ENCODE data around the gene PMVK. TPM values are rescaled to one million over a fixed set of nuclear protein-coding genes. Genes with fewer than 3 reads are reported as not detected.

PMVK gene
- total and polyA plus RNA-seq, 10 of the 15 experiments (the other 5 are each of a cell fraction or from before 2014, with no cell fraction given) = 6.0 to 121 (median 49.4) TPM

DNA sequence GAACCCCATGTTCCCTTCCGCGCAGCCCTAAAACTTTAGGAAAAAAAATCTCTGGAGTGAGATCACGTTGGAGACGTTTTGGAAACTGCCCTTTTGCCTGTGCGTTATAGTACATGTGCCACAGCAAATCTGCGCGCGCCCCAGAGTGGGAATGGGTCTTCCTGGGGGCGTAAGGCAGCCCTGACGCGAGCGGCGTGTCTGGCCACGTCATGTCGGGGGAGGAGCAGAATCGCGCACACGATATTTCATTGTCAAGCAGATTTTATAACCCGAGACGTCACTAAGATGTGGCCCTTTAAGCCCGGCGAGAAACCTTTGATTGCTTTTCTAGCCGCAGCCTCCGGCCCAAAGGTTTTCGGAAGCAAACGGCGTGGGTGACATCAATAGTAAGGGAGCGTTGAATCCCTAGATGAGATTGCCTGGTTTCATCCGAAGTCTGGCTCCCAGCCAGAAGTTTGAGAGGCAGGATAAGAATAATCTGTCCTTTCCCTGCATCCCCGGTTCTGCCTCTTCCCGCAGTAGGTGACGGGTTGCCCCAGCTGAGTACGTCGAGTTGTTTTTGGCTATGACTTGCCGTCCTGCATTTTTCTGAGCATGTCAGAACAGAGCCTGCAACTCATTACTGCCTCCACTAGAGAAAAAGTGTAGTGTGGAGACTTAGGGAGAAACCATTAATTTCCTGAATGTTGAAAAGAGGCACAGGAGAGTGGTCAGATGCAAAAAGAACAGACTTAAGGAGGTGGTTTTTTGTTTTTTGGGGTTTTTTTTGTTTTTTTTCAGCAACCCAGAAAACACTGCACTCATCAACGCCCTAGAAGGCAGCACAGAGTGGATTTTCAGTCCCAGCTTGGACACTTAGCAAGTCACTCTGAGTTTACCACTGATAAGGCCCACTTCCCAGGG is 817 bp upstream of the PMVK start (continued):
- TF ChIP-seq, protein P1, sequence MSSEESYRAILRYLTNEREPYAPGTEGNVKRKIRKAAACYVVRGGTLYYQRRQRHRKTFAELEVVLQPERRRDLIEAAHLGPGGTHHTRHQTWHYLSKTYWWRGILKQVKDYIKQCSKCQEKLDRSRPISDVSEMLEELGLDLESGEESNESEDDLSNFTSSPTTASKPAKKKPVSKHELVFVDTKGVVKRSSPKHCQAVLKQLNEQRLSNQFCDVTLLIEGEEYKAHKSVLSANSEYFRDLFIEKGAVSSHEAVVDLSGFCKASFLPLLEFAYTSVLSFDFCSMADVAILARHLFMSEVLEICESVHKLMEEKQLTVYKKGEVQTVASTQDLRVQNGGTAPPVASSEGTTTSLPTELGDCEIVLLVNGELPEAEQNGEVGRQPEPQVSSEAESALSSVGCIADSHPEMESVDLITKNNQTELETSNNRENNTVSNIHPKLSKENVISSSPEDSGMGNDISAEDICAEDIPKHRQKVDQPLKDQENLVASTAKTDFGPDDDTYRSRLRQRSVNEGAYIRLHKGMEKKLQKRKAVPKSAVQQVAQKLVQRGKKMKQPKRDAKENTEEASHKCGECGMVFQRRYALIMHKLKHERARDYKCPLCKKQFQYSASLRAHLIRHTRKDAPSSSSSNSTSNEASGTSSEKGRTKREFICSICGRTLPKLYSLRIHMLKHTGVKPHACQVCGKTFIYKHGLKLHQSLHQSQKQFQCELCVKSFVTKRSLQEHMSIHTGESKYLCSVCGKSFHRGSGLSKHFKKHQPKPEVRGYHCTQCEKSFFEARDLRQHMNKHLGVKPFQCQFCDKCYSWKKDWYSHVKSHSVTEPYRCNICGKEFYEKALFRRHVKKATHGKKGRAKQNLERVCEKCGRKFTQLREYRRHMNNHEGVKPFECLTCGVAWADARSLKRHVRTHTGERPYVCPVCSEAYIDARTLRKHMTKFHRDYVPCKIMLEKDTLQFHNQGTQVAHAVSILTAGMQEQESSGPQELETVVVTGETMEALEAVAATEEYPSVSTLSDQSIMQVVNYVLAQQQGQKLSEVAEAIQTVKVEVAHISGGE (CRISPR knock-in tag; IDR thresholded peaks at IDR 0.05) = no peak
- TF ChIP-seq BRCA1 (IDR thresholded peaks at IDR 0.05; ENCODE audit: low read depth, low read length) (0 out of 2 replicates have a peak, but pooled peaks have one; percentile 20), STAT1 (conservative IDR thresholded peaks at IDR 0.05) (no peak), BACH1 (IDR thresholded peaks at IDR 0.05; ENCODE audit: borderline replicate concordance) (peak; percentile 98), RB1 (IDR thresholded peaks at IDR 0.05; ENCODE audit: borderline replicate concordance) (peak; percentile 18; the same call in 1 of the 2 replicates), POLR2A (IDR thresholded peaks at IDR 0.05; ENCODE audit: low read depth, low read length) (0 out of 2 replicates have a peak, but pooled peaks have one; percentile 28), ZNF217 (IDR thresholded peaks at IDR 0.05) (no peak), PAX8 (IDR thresholded peaks at IDR 0.05) (no peak), STAT3 (IDR thresholded peaks at IDR 0.05; ENCODE audit: low read depth, low read length) (no peak), ZZZ3 (IDR thresholded peaks at IDR 0.05; ENCODE audit: control insufficient read depth, insufficient read length, low read depth) (no peak), IKZF2 (IDR thresholded peaks at IDR 0.05) (peak; percentile 77 to 80; a peak in 3 of 4 replicates), NFYA (IDR thresholded peaks at IDR 0.05; ENCODE audit: borderline replicate concordance, low read depth, low read length) (no peak), ASH2L (IDR thresholded peaks at IDR 0.05; ENCODE audit: borderline replicate concordance, low read depth) (0 out of 2 replicates have a peak, but pooled peaks have one; percentile 18), NFYB (IDR thresholded peaks at IDR 0.05; ENCODE audit: insufficient read depth, low read depth, low read length) (no peak), PML (IDR thresholded peaks at IDR 0.05; ENCODE audit: low read length) (no peak), NR2C1 (IDR thresholded peaks at IDR 0.05) (no peak)
- TF ChIP-seq, protein P2, sequence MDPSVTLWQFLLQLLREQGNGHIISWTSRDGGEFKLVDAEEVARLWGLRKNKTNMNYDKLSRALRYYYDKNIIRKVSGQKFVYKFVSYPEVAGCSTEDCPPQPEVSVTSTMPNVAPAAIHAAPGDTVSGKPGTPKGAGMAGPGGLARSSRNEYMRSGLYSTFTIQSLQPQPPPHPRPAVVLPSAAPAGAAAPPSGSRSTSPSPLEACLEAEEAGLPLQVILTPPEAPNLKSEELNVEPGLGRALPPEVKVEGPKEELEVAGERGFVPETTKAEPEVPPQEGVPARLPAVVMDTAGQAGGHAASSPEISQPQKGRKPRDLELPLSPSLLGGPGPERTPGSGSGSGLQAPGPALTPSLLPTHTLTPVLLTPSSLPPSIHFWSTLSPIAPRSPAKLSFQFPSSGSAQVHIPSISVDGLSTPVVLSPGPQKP (IDR thresholded peaks at IDR 0.05; ENCODE audit: low read depth, low read length) = 0 out of 2 replicates have a peak, but pooled peaks have one; percentile 48
- TF ChIP-seq, protein P3, sequence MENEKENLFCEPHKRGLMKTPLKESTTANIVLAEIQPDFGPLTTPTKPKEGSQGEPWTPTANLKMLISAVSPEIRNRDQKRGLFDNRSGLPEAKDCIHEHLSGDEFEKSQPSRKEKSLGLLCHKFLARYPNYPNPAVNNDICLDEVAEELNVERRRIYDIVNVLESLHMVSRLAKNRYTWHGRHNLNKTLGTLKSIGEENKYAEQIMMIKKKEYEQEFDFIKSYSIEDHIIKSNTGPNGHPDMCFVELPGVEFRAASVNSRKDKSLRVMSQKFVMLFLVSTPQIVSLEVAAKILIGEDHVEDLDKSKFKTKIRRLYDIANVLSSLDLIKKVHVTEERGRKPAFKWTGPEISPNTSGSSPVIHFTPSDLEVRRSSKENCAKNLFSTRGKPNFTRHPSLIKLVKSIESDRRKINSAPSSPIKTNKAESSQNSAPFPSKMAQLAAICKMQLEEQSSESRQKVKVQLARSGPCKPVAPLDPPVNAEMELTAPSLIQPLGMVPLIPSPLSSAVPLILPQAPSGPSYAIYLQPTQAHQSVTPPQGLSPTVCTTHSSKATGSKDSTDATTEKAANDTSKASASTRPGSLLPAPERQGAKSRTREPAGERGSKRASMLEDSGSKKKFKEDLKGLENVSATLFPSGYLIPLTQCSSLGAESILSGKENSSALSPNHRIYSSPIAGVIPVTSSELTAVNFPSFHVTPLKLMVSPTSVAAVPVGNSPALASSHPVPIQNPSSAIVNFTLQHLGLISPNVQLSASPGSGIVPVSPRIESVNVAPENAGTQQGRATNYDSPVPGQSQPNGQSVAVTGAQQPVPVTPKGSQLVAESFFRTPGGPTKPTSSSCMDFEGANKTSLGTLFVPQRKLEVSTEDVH (IDR thresholded peaks at IDR 0.05; ENCODE audit: low read depth, partially characterized antibody) = peak; percentile 71
- TF ChIP-seq, protein P4, sequence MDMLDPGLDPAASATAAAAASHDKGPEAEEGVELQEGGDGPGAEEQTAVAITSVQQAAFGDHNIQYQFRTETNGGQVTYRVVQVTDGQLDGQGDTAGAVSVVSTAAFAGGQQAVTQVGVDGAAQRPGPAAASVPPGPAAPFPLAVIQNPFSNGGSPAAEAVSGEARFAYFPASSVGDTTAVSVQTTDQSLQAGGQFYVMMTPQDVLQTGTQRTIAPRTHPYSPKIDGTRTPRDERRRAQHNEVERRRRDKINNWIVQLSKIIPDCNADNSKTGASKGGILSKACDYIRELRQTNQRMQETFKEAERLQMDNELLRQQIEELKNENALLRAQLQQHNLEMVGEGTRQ (IDR thresholded peaks at IDR 0.05; ENCODE audit: borderline replicate concordance, low read depth, low read length) = no peak
